ENCODE measurements around the gene FAM186B. TPM values are rescaled to one million over a fixed set of nuclear protein-coding genes. Genes with fewer than 3 reads are reported as not detected.
A peak's percentile ranks its signal among the peaks of the same experiment; 100 is the strongest.

Gene FAM186B
- total and polyA plus RNA-seq, 2 experiments from 2014 or later = 0.21 to 0.38 TPM

- no peaks in the 10 kb centered on the region for H3K27me3 ChIP-seq (ENCODE audit: insufficient read depth)
- 0 out of 2 replicates have a peak, but pooled peaks cover 9% of the 10 kb centered on the region for H3K36me3 ChIP-seq (ENCODE audit: insufficient read depth)
- Mint-ChIP-seq H3K27ac (peak overlapping the region; percentile 93), H3K27me3 (ENCODE audit: insufficient read depth, low read depth, poor library complexity) (peaks cover 4% of the 10 kb centered on the region), H3K9me3 (no peaks in the 10 kb centered on the region), H3K36me3 (ENCODE audit: low read depth) (peaks cover 19% of the 10 kb centered on the region), H3K4me3 (peak overlapping the region; percentile 5; the same call in 1 of the 3 replicates), H3K4me1 (peaks cover 38% of the 10 kb centered on the region)
- no peaks in the 10 kb centered on the region for H3K9me2 ChIP-seq (ENCODE audit: insufficient read depth)
- TF ChIP-seq ZNF331 (CRISPR knock-in tag; IDR thresholded peaks at IDR 0.05; ENCODE audit: low read depth) (no peak), NANOG (IDR thresholded peaks at IDR 0.05; ENCODE audit: borderline replicate concordance) (no peak), REST (IDR thresholded peaks at IDR 0.05; ENCODE audit: unreplicated experiment) (no peak), ETS1 (IDR thresholded peaks at IDR 0.05) (no peak), JUNB (IDR thresholded peaks at IDR 0.05; ENCODE audit: unreplicated experiment) (no peak), ZNF462 (CRISPR knock-in tag; IDR thresholded peaks at IDR 0.05) (no peak), ZNF114 (CRISPR knock-in tag; IDR thresholded peaks at IDR 0.05) (no peak), CTCF (conservative IDR thresholded peaks at IDR 0.05; ENCODE audit: low read depth in 2 of 2) (peak; percentile 75 to 89), CREB1 (CRISPR knock-in tag; IDR thresholded peaks at IDR 0.05; ENCODE audit: low read depth) (no peak)
- peaks cover 19% of the 10 kb centered on the region for H3K4me1 ChIP-seq (ENCODE audit: insufficient read depth)
- peak overlapping the region; percentile 85 for H3K27ac ChIP-seq (ENCODE audit: low read depth)
- no peaks in the 10 kb centered on the region for H3K79me2 ChIP-seq (replicated peaks; ENCODE audit: insufficient read depth)
- H3K4me2 ChIP-seq = peak overlapping the region; percentile 52
- ATAC-seq (peak; percentile 92), DNase-seq (ENCODE audit: low spot score) (peak; percentile 84)
- H4K20me1 ChIP-seq (replicated peaks; ENCODE audit: insufficient read depth) = peaks cover 3% of the 10 kb centered on the region; the same call in 1 of the 2 replicates
- peak overlapping the region; percentile 35; the same call in 1 of the 2 replicates for H3K4me3 ChIP-seq
- H2AFZ ChIP-seq = no peak overlapping the region
- 0 out of 2 replicates have a peak, but pooled peaks cover 2% of the 10 kb centered on the region for H3F3A ChIP-seq (replicated peaks; ENCODE audit: low read depth)
These were observed 31.7 kb upstream of the FAM186B start for GRCh38 chr12:49636979-49637755.

Data from GM23338 (cell line).